HCT116 (cell line): Measurements from ENCODE around the gene MYLK2. TPM values are rescaled to one million over a fixed set of nuclear protein-coding genes. Genes with fewer than 3 reads are reported as not detected.

Experiments
- ATAC-seq: fragments of 200-7000 bp; cut with Tn5 transposase; 2 replicates; pipeline ENCODE4 v1.9.1; 2020; ENCODE audit warnings: mild to moderate bottlenecking, moderate library complexity
- BruUV-seq: library from RNA; stranded (reverse); fragments of 400-500 nt; replicated peaks from 2 replicates; lab custom pipeline; 2021; lab: Mats Ljungman, UMichigan
- CTCF ChIA-PET: fragments of 300-600 bp; sonication (Branson Sonifier 250); formaldehyde crosslinking; loops from one replicate; lab custom pipeline; 2021; ENCODE audit warnings: antibody characterized with exemption; lab: Charles Lee
- POLR2A ChIA-PET: fragments of 300-600, 350-600 bp; sonication (Branson Sonifier 250); formaldehyde crosslinking; loops from one replicate; lab custom pipeline; 2021; ENCODE audit warnings: antibody characterized with exemption; lab: Charles Lee
- RAD21 ChIA-PET, 2 experiments: fragments of 300-600 bp; sonication (Branson Sonifier 250); formaldehyde crosslinking; loops; one replicate each; lab custom pipeline; 2023; ENCODE audit warnings: low total read pairs in 2 of 2; ENCODE audit not compliant: uncharacterized antibody in 2 of 2, unreplicated experiment in 2 of 2, low non-redundant PET in 1 of 2; lab: Charles Lee
- DNase-seq: peaks from one replicate; pipeline ENCODE4 v3.0.0-alpha.2; 2010; ENCODE audit warnings: low read depth, low spot score
- H2AFZ ChIP-seq: fragments of 200-600 bp; shearing (Covaris generic), sonication (generic); 2 replicates; pipeline ENCODE4 v1.6.1; 2017; ENCODE audit warnings: low read depth, mixed run types, mixed read lengths, antibody characterized with exemption, low read length; ENCODE audit not compliant: poor library complexity, severe bottlenecking
- H3K27ac ChIP-seq: 2 replicates; pipeline ENCODE4 v1.5.1; 2012; ENCODE audit warnings: low read depth, low read length
- H3K27me3 ChIP-seq: fragments of 200-600 bp; sonication (generic); 2 replicates; pipeline ENCODE4 v1.6.1; 2016; ENCODE audit warnings: mixed run types, low read length, mixed read lengths; ENCODE audit not compliant: insufficient read depth
- H3K36me3 ChIP-seq, 2 experiments: fragments of 200-500 bp in 1 of 2; fragments of 200-600 bp in 1 of 2; sonication (Bioruptor generic) in 1 of 2; sonication (generic) in 1 of 2; 2 replicates each; pipeline versions ENCODE4 v1.5.1 to v1.6.1; 2014 to 2016; ENCODE audit warnings: low read length in 2 of 2, inconsistent platforms in 1 of 2, mixed read lengths in 1 of 2, mixed run types in 1 of 2; ENCODE audit not compliant: insufficient read depth in 2 of 2, control insufficient read depth in 1 of 2
- H3K4me1 ChIP-seq, 2 experiments: fragments of 200-600 bp in 1 of 2; sonication (generic) in 1 of 2; 2 replicates each; pipeline versions ENCODE4 v1.5.1 to v1.6.1; 2012 to 2017; ENCODE audit warnings: low read length in 2 of 2, inconsistent platforms in 1 of 2, mild to moderate bottlenecking in 1 of 2, mixed read lengths in 1 of 2, mixed run types in 1 of 2, moderate library complexity in 1 of 2; ENCODE audit not compliant: insufficient read depth in 2 of 2, control insufficient read depth in 1 of 2
- H3K4me2 ChIP-seq: fragments of 200-600 bp; sonication (generic); 2 replicates; pipeline ENCODE4 v1.6.1; 2017; ENCODE audit warnings: mixed run types, low read length, mixed read lengths
- H3K4me3 ChIP-seq, 2 experiments: fragments of 200-600 bp in 1 of 2; sonication (generic) in 1 of 2; replicated peaks in 1 of 2; 2 replicates each; pipeline ENCODE4 v1.5.1; 2011 to 2016; ENCODE audit warnings: low read length in 2 of 2, control low read depth in 1 of 2, low read depth in 1 of 2, mild to moderate bottlenecking in 1 of 2, mixed read lengths in 1 of 2, mixed run types in 1 of 2
- H3K79me2 ChIP-seq: fragments of 200-600 bp; sonication (generic); 2 replicates; pipeline ENCODE4 v1.6.1; 2017; ENCODE audit warnings: mild to moderate bottlenecking, mixed run types, low read length, moderate library complexity, mixed read lengths; ENCODE audit not compliant: insufficient read depth
- H3K9ac ChIP-seq: fragments of 200-600 bp; sonication (generic); 2 replicates; pipeline ENCODE4 v1.6.1; 2016; ENCODE audit warnings: low read length, mixed read lengths
- H3K9me2 ChIP-seq: fragments of 200-600 bp; sonication (generic), shearing (Covaris generic); 2 replicates; pipeline ENCODE4 v1.6.1; 2017; ENCODE audit warnings: mixed run types, mild to moderate bottlenecking, moderate library complexity; ENCODE audit not compliant: insufficient read depth
- H3K9me3 ChIP-seq, 2 experiments: fragments of 200-500 bp in 1 of 2; fragments of 200-600 bp in 1 of 2; sonication (Bioruptor generic) in 1 of 2; sonication (generic) in 1 of 2; 2 replicates each; pipeline ENCODE4 v1.6.1; 2014 to 2017; ENCODE audit warnings: low read length in 2 of 2, mixed read lengths in 2 of 2, inconsistent platforms in 1 of 2, low read depth in 1 of 2, mild to moderate bottlenecking in 1 of 2, mixed run types in 1 of 2, moderate library complexity in 1 of 2; ENCODE audit not compliant: control insufficient read depth in 1 of 2, insufficient read depth in 1 of 2
- H4K20me1 ChIP-seq: fragments of 200-600 bp; sonication (generic), shearing (Covaris generic); 2 replicates; pipeline ENCODE4 v1.6.1; 2017; ENCODE audit warnings: mixed run types, mild to moderate bottlenecking, moderate library complexity; ENCODE audit not compliant: insufficient read depth
- POLR2A ChIP-seq: IDR thresholded peaks from 2 replicates; pipeline ENCODE4 v1.7.0; 2011; ENCODE audit warnings: borderline replicate concordance; ENCODE audit not compliant: insufficient read depth, insufficient read length; ENCODE audit errors: extremely low read depth
- POLR2AphosphoS5 ChIP-seq: IDR thresholded peaks from 2 replicates; pipeline ENCODE4 v1.6.1; 2011; ENCODE audit warnings: mild to moderate bottlenecking, low read depth, low read length, moderate library complexity
- SIN3A ChIP-seq: IDR thresholded peaks from 2 replicates; pipeline ENCODE4 v1.6.1; 2012; ENCODE audit warnings: low read depth
- intact Hi-C: fragments of 100-400 bp; cut with micrococcal nuclease; formaldehyde crosslinking; loops from 2 replicates; pipeline ENCODE4 v1.10.0; 2022
- total RNA-seq: library from RNA; stranded (reverse); gene quantifications from one replicate; pipeline ENCODE4 v1.2.1, GENCODE V29; 2021; ENCODE audit not compliant: unreplicated experiment
- TF ChIP-seq, protein P1 (sequence below): IDR thresholded peaks from 2 replicates; pipeline ENCODE4 v1.6.1; 2011; ENCODE audit warnings: mild to moderate bottlenecking, low read length, moderate library complexity; ENCODE audit not compliant: insufficient replicate concordance; ENCODE audit errors: extremely low read depth

The MYLK2 gene
- total RNA-seq, 1 experiment from 2014 or later, result 0.34 TPM

DNA sequence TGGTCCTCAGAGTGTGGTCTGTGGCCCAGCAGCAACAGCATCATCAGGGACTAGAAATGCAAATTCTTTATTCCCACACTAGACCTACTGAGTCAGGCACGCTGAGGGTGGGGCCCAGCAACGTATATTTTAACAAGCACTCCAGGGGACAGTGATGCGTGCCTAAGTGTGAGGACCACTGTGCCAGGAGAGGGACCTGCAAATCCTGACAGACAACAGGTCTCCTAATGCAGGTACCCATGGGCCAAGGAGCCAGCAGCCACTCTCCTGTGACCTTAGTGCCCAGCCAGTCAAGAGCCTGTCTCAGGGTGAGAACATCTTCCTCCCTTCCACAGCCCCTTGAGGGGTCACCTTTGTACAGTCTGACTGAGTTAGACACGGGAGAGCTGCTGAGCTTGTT is 8.0 kb upstream of the MYLK2 start:
- CTCF ChIA-PET, result interaction anchor here (1.4 kb wide), 1 partner anchor 12 kb away, joined by 5 read pairs; no protein-coding TSS in a partner anchor

DNA sequence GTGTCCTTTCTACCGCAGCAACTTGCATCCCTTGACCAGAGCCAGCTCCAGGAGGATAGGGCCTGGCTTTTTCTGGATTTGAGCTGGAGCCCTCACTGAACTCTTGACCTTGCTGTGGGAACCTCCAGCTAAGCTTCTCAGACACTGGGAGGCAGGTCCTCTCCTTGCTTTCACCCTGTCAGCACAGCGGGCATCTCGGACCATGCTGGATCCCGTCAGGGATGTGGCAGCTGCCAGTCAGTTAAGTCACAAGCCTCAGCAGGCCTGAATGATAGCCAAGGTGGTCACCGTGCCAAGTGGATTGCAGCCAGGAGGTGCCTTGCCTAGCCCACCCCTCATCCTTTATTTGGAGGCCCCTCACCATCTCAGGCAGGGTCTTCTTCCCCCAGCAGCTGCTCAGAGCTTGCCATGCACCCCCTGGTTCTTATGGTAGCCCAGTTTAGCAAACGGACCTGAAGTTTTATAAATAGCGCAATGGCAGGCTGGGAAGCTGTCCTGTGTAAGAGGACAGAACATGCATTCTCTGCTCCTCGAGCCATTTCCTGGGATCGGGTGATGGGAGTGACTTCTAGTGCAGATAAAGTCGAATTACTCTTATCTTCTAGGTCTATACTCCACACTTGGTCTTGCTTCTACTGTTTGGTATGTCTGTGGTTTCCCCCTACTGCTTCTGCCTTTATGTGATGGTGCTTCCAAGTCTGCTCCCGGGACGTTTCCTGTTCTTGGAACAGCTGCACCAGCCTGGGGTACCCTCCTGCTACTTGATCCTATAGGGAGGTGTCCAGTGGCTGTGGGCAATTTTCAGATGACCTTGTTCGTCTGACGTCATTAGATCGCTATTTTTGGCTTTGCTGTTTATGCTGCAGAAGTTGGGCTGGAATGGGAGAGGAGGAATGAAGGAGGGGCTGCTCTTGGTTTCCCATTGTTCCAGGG is 7.1 kb upstream of the MYLK2 start:
- peaks cover 0 to 11% of the 10 kb centered on the region in 2 experiments; a peak in 1 of 4 replicates for H3K4me1 ChIP-seq
- H3K9me3 ChIP-seq, result no peaks in the 10 kb centered on the region
- ChIA-PET RAD21 (no interaction called here), CTCF (no interaction called here), POLR2A (no interaction called here)
- no peaks in the 10 kb centered on the region for H3K27me3 ChIP-seq
- no peak overlapping the region for H3K9ac ChIP-seq
- H2AFZ ChIP-seq, result no peak overlapping the region
- H3K79me2 ChIP-seq, result no peaks in the 10 kb centered on the region
- H4K20me1 ChIP-seq, result no peaks in the 10 kb centered on the region
- intact Hi-C loops, result no loop called here
- no peak overlapping the region for H3K4me3 ChIP-seq
- no peaks in the 10 kb centered on the region for H3K9me2 ChIP-seq
- no TSS peak for BruUV-seq
- ATAC-seq (no peak), DNase-seq (no peak)
- TF ChIP-seq POLR2AphosphoS5 (0 out of 2 replicates have a peak, but pooled peaks have one; percentile 18), POLR2A (no peak)
- H3K36me3 ChIP-seq, result no peaks in the 10 kb centered on the region
- no peak overlapping the region for H3K27ac ChIP-seq
- H3K4me2 ChIP-seq, result no peak overlapping the region

More for the DNA sequence above, 8.0 kb upstream of the MYLK2 start:
- ATAC-seq (no peak), DNase-seq (no peak)
- ChIA-PET POLR2A (no interaction called here), RAD21 (no interaction called here)
- no peaks in the 10 kb centered on the region for H4K20me1 ChIP-seq
- peaks cover 0 to 11% of the 10 kb centered on the region in 2 experiments; a peak in 1 of 4 replicates for H3K4me1 ChIP-seq
- intact Hi-C loops, result no loop called here
- H3K9me3 ChIP-seq, result no peaks in the 10 kb centered on the region
- H3K79me2 ChIP-seq, result no peaks in the 10 kb centered on the region
- H2AFZ ChIP-seq, result no peak overlapping the region
- H3K36me3 ChIP-seq, result peaks cover 0 to 5% of the 10 kb centered on the region in 2 experiments; a peak in 3 of 4 replicates
- no peak for TF ChIP-seq SIN3A
- TF ChIP-seq, protein P1, sequence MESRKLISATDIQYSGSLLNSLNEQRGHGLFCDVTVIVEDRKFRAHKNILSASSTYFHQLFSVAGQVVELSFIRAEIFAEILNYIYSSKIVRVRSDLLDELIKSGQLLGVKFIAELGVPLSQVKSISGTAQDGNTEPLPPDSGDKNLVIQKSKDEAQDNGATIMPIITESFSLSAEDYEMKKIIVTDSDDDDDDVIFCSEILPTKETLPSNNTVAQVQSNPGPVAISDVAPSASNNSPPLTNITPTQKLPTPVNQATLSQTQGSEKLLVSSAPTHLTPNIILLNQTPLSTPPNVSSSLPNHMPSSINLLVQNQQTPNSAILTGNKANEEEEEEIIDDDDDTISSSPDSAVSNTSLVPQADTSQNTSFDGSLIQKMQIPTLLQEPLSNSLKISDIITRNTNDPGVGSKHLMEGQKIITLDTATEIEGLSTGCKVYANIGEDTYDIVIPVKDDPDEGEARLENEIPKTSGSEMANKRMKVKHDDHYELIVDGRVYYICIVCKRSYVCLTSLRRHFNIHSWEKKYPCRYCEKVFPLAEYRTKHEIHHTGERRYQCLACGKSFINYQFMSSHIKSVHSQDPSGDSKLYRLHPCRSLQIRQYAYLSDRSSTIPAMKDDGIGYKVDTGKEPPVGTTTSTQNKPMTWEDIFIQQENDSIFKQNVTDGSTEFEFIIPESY, result no peak
- no peak overlapping the region for H3K4me2 ChIP-seq
- H3K4me3 ChIP-seq, result no peak overlapping the region
- no peaks in the 10 kb centered on the region for H3K9me2 ChIP-seq
- no peak overlapping the region for H3K27ac ChIP-seq
- no TSS peak for BruUV-seq
- H3K27me3 ChIP-seq, result no peaks in the 10 kb centered on the region
- no peak overlapping the region for H3K9ac ChIP-seq
